Calu3 (cell line): ENCODE data around the gene OBP2B. TPM values are rescaled to one million over a fixed set of nuclear protein-coding genes. Genes with fewer than 3 reads are reported as not detected.
"Not testable (repeated sequence)": the region's sequence is repeated elsewhere in the genome, so short reads cannot be mapped to it uniquely, and the experiment has no call there.

Source experiments
- BruUV-seq: library from RNA; stranded (reverse); fragments of 400-500 nt; replicated peaks from 2 replicates; lab custom pipeline; 2021; lab: Mats Ljungman, UMichigan
- CTCF ChIA-PET: fragments of 300-600 bp; sonication (Branson Sonifier 250); formaldehyde crosslinking; loops from one replicate; lab custom pipeline; 2022; ENCODE audit warnings: antibody characterized with exemption; lab: Charles Lee
- DNase-seq: peaks from one replicate; pipeline ENCODE4 v3.0.0; 2022
- H3K27ac Mint-ChIP-seq: one replicate; pipeline ENCODE4 v1.8.0; 2022; ENCODE audit warnings: mixed read lengths; ENCODE audit not compliant: unreplicated experiment
- H3K27me3 Mint-ChIP-seq: one replicate; pipeline ENCODE4 v1.8.0; 2022; ENCODE audit warnings: mixed read lengths; ENCODE audit not compliant: unreplicated experiment
- H3K36me3 Mint-ChIP-seq: one replicate; pipeline ENCODE4 v1.8.0; 2022; ENCODE audit warnings: mild to moderate bottlenecking, moderate library complexity, mixed read lengths; ENCODE audit not compliant: insufficient read depth, unreplicated experiment
- H3K4me1 Mint-ChIP-seq: one replicate; pipeline ENCODE4 v1.8.0; 2022; ENCODE audit warnings: mild to moderate bottlenecking, low read depth, mixed read lengths; ENCODE audit not compliant: unreplicated experiment
- H3K4me3 Mint-ChIP-seq: one replicate; pipeline ENCODE4 v1.8.0; 2022; ENCODE audit warnings: mild to moderate bottlenecking, low read depth, moderate library complexity, mixed read lengths; ENCODE audit not compliant: unreplicated experiment
- H3K9me3 Mint-ChIP-seq: one replicate; pipeline ENCODE4 v1.8.0; 2022; ENCODE audit warnings: low read depth, mixed read lengths; ENCODE audit not compliant: unreplicated experiment
- intact Hi-C: fragments of 100-400 bp; cut with micrococcal nuclease; formaldehyde crosslinking; loops from one replicate; pipeline ENCODE4 v1.10.0; 2022; ENCODE audit not compliant: unreplicated experiment
- total RNA-seq: library from RNA; stranded (reverse); gene quantifications from 2 replicates; pipeline ENCODE4 v1.2.3, GENCODE V29; 2022
- TF ChIP-seq, protein P1 (sequence below): fragments of 200-600 bp; IDR thresholded peaks from one replicate; pipeline ENCODE4 v1.8.0; 2022; ENCODE audit warnings: antibody characterized with exemption; ENCODE audit not compliant: unreplicated experiment

Gene OBP2B
- total RNA-seq, 1 experiment from 2014 or later = not detected

GRCh38 chr9:133238272-133238850 is 29.3 kb upstream of the OBP2B start:
- intact Hi-C loops = loop anchor here (2.0 kb wide), 1 partner anchor 52 kb away; no protein-coding TSS in a partner anchor
- Mint-ChIP-seq H3K27ac (no peak overlapping the region), H3K4me1 (no peaks in the 10 kb centered on the region), H3K36me3 (peaks cover 7% of the 10 kb centered on the region), H3K9me3 (no peaks in the 10 kb centered on the region), H3K4me3 (peak overlapping the region; percentile 43), H3K27me3 (peaks cover 15% of the 10 kb centered on the region)
- TF ChIP-seq, protein P1, sequence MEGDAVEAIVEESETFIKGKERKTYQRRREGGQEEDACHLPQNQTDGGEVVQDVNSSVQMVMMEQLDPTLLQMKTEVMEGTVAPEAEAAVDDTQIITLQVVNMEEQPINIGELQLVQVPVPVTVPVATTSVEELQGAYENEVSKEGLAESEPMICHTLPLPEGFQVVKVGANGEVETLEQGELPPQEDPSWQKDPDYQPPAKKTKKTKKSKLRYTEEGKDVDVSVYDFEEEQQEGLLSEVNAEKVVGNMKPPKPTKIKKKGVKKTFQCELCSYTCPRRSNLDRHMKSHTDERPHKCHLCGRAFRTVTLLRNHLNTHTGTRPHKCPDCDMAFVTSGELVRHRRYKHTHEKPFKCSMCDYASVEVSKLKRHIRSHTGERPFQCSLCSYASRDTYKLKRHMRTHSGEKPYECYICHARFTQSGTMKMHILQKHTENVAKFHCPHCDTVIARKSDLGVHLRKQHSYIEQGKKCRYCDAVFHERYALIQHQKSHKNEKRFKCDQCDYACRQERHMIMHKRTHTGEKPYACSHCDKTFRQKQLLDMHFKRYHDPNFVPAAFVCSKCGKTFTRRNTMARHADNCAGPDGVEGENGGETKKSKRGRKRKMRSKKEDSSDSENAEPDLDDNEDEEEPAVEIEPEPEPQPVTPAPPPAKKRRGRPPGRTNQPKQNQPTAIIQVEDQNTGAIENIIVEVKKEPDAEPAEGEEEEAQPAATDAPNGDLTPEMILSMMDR = no peak
- BruUV-seq = no TSS peak
- peak; percentile 38 for DNase-seq
- CTCF ChIA-PET = interaction anchor here (0.7 to 2.5 kb wide), 5 partner anchors 14 to 92 kb away, joined by 3 to 19 read pairs (median 5); no protein-coding TSS in a partner anchor

DNA sequence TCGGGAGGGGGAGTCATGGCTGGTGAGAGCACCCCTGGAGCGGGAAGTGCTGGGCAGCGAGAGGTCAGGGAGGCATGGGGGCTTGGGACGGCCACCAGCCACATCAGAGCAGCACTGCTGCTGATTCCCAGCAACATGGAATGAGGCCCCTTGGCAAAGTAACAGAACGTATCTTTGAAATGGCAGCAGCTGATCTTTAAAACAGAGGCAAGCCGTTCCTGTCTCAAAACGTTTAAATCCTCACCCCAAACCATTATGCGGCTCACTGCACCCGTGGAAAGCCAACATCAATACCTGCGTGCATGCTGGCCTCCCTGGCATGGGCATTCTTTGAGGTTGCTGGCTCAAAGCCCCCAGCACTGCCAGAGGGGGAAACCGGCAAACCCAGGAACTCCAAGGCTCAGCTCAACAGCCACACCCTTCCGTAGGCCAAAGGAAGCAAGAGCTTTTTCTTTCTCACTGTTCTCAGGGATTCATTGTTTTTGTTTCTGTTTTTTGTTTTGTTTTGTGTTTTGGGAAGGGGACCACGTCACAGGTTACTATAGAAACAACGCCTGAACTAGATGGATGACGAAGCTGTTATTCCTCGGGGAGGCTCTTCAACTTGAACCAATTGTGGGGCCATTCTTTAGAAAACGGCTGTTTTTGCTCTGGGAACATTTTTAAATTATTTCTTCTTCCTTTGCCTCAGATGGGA is 28.1 kb upstream of the OBP2B start:
- TF ChIP-seq, protein P1 = no peak
- H3K9me3 Mint-ChIP-seq = no peaks in the 10 kb centered on the region
- H3K4me3 Mint-ChIP-seq = no peak overlapping the region
- intact Hi-C loops = no loop called here
- BruUV-seq = no TSS peak
- CTCF ChIA-PET = no interaction called here
- H3K4me1 Mint-ChIP-seq = no peaks in the 10 kb centered on the region
- H3K36me3 Mint-ChIP-seq = peaks cover 7% of the 10 kb centered on the region
- no peak overlapping the region for H3K27ac Mint-ChIP-seq
- DNase-seq = no peak
- H3K27me3 Mint-ChIP-seq = peaks cover 15% of the 10 kb centered on the region

- CTCF ChIA-PET, intact Hi-C loops, H3K4me1 Mint-ChIP-seq, H3K9me3 Mint-ChIP-seq, H3K36me3 Mint-ChIP-seq, H3K4me3 Mint-ChIP-seq, DNase-seq, H3K27ac Mint-ChIP-seq, BruUV-seq: not testable (repeated sequence)
- peaks cover 22% of the 10 kb centered on the region for H3K27me3 Mint-ChIP-seq
These were observed 27.4 kb upstream of the OBP2B start for GRCh38 chr9:133236291-133237034.

GRCh38 chr9:133235549-133236222 is 26.6 kb upstream of the OBP2B start:
- Mint-ChIP-seq H3K27me3 (peaks cover 30% of the 10 kb centered on the region), H3K4me3 (no peak overlapping the region), H3K36me3 (peaks cover 7% of the 10 kb centered on the region), H3K9me3 (no peaks in the 10 kb centered on the region), H3K4me1 (no peaks in the 10 kb centered on the region), H3K27ac (no peak overlapping the region)
- no peak for DNase-seq
- TF ChIP-seq, protein P1 = no peak
- intact Hi-C loops = no loop called here
- CTCF ChIA-PET = no interaction called here
- no TSS peak for BruUV-seq
